ENCODE measurements around the gene MYO16. TPM values are rescaled to one million over a fixed set of nuclear protein-coding genes. Genes with fewer than 3 reads are reported as not detected.

Gene MYO16
- total and polyA plus RNA-seq, 2 experiments from 2014 or later = 0.13 to 0.23 TPM

- Histone ChIP-seq H3K4me3 (no peak overlapping the region), H3K9me2 (replicated peaks; ENCODE audit: insufficient read depth) (no peaks in the 10 kb centered on the region), H3K9me3 (ENCODE audit: low read depth) (no peaks in the 10 kb centered on the region), H3K27ac (no peak overlapping the region), H3K36me3 (replicated peaks; ENCODE audit: insufficient read depth, low read depth) (no peaks in the 10 kb centered on the region), H2AFZ (no peak overlapping the region), H3K27me3 (no peaks in the 10 kb centered on the region), H3K4me1 (ENCODE audit: insufficient read depth) (peaks cover 6% of the 10 kb centered on the region), H3K79me2 (no peaks in the 10 kb centered on the region), H4K20me1 (ENCODE audit: insufficient read depth, poor library complexity, severe bottlenecking) (no peaks in the 10 kb centered on the region), H3K4me2 (no peak overlapping the region)
- WGBS (ENCODE audit: low lambda C conversion rate, missing lambda C conversion rate) = 89% methylated on average over 11 of the region's 11 CpGs
- no peak for DNase-seq (ENCODE audit: low spot score)
- TF ChIP-seq EZH2 (IDR thresholded peaks at IDR 0.05; ENCODE audit: borderline replicate concordance) = no peak
- TF ChIP-seq EZH2phosphoT487 (IDR thresholded peaks at IDR 0.05; ENCODE audit: low read depth, severe bottlenecking, unreplicated experiment) = no peak
- no peak for TF ChIP-seq CTCF (IDR thresholded peaks at IDR 0.05; ENCODE audit: poor library complexity)
Measured at GRCh38 chr13:109160887-109161669, 531.7 kb downstream of the MYO16 start.

GRCh38 chr13:109162248-109163036 lies 533.0 kb downstream of the MYO16 start:
- Histone ChIP-seq H3K27me3 (no peaks in the 10 kb centered on the region), H3K27ac (no peak overlapping the region), H3K79me2 (no peaks in the 10 kb centered on the region), H3K9me2 (replicated peaks; ENCODE audit: insufficient read depth) (no peaks in the 10 kb centered on the region), H3K4me1 (ENCODE audit: insufficient read depth) (no peaks in the 10 kb centered on the region), H4K20me1 (ENCODE audit: insufficient read depth, poor library complexity, severe bottlenecking) (no peaks in the 10 kb centered on the region), H2AFZ (no peak overlapping the region), H3K4me3 (no peak overlapping the region), H3K9me3 (ENCODE audit: low read depth) (no peaks in the 10 kb centered on the region), H3K36me3 (replicated peaks; ENCODE audit: insufficient read depth, low read depth) (no peaks in the 10 kb centered on the region), H3K4me2 (no peak overlapping the region)
- TF ChIP-seq CTCF (IDR thresholded peaks at IDR 0.05; ENCODE audit: poor library complexity) (no peak), EZH2 (IDR thresholded peaks at IDR 0.05; ENCODE audit: borderline replicate concordance) (no peak), EZH2phosphoT487 (IDR thresholded peaks at IDR 0.05; ENCODE audit: low read depth, severe bottlenecking, unreplicated experiment) (no peak)
- DNase-seq (ENCODE audit: low spot score) = no peak
- 87% methylated on average over 7 of the region's 7 CpGs for whole genome bisulfite sequencing (ENCODE audit: low lambda C conversion rate, missing lambda C conversion rate)

GRCh38 chr13:109163037-109163379 lies 533.6 kb downstream of the MYO16 start:
- Histone ChIP-seq H3K36me3 (replicated peaks; ENCODE audit: insufficient read depth, low read depth) (no peaks in the 10 kb centered on the region), H3K27me3 (no peaks in the 10 kb centered on the region), H2AFZ (no peak overlapping the region), H3K4me3 (no peak overlapping the region), H3K27ac (no peak overlapping the region), H3K4me2 (no peak overlapping the region), H3K79me2 (no peaks in the 10 kb centered on the region), H4K20me1 (ENCODE audit: insufficient read depth, poor library complexity, severe bottlenecking) (no peaks in the 10 kb centered on the region), H3K9me2 (replicated peaks; ENCODE audit: insufficient read depth) (no peaks in the 10 kb centered on the region), H3K9me3 (ENCODE audit: low read depth) (no peaks in the 10 kb centered on the region), H3K4me1 (ENCODE audit: insufficient read depth) (no peaks in the 10 kb centered on the region)
- DNase-seq (ENCODE audit: low spot score) = no peak
- 72% methylated on average over 6 of the region's 6 CpGs for WGBS (ENCODE audit: low lambda C conversion rate, missing lambda C conversion rate)
- TF ChIP-seq EZH2phosphoT487 (IDR thresholded peaks at IDR 0.05; ENCODE audit: low read depth, severe bottlenecking, unreplicated experiment) (no peak), EZH2 (IDR thresholded peaks at IDR 0.05; ENCODE audit: borderline replicate concordance) (no peak), CTCF (IDR thresholded peaks at IDR 0.05; ENCODE audit: poor library complexity) (no peak)

All from hepatocyte (in vitro differentiated cells).